DND-41 (cell line): ENCODE data around the gene ADCY1.

ENCODE experiments used
- ATAC-seq: fragments of 200-7000 bp; cut with Tn5 transposase; 3 replicates; pipeline ENCODE4 v1.9.1; 2021; ENCODE audit warnings: low read depth; ENCODE audit not compliant: insufficient read depth
- DNase-seq: peaks from one replicate; pipeline ENCODE4 v3.0.0-alpha.2; 2020
- H2AFZ ChIP-seq: 2 replicates; pipeline ENCODE4 v1.6.0; 2012; ENCODE audit warnings: low read depth, low read length
- H3K27ac ChIP-seq: 2 replicates; pipeline ENCODE4 v1.5.1; 2012; ENCODE audit warnings: low read length, inconsistent platforms
- H3K27me3 ChIP-seq: fragments of 200-600 bp; sonication (generic); 2 replicates; pipeline ENCODE4 v1.6.0; 2012; ENCODE audit warnings: low read length, mild to moderate bottlenecking, inconsistent platforms; ENCODE audit not compliant: insufficient read depth, poor library complexity
- H3K36me3 ChIP-seq: 2 replicates; pipeline ENCODE4 v1.5.1; 2012; ENCODE audit warnings: low read length, inconsistent platforms; ENCODE audit not compliant: insufficient read depth
- H3K4me1 ChIP-seq: 2 replicates; pipeline ENCODE4 v1.5.1; 2012; ENCODE audit warnings: mild to moderate bottlenecking, low read length; ENCODE audit not compliant: insufficient read depth
- H3K4me2 ChIP-seq: 2 replicates; pipeline ENCODE4 v1.6.0; 2012; ENCODE audit warnings: mild to moderate bottlenecking, moderate library complexity, low read length, inconsistent platforms; ENCODE audit not compliant: insufficient read depth
- H3K4me3 ChIP-seq, 2 experiments: fragments of 200-600 bp in 1 of 2; shearing (Covaris generic) in 1 of 2; 2 replicates each; pipeline ENCODE4 v1.5.1; 2012 to 2016; ENCODE audit warnings: inconsistent platforms in 2 of 2, low read length in 2 of 2, mild to moderate bottlenecking in 2 of 2, low read depth in 1 of 2, moderate library complexity in 1 of 2
- H3K79me2 ChIP-seq: 2 replicates; pipeline ENCODE4 v1.6.0; 2012; ENCODE audit warnings: low read length, inconsistent platforms; ENCODE audit not compliant: insufficient read depth
- H3K9ac ChIP-seq: 2 replicates; pipeline ENCODE4 v1.6.0; 2012; ENCODE audit warnings: low read depth, mild to moderate bottlenecking, inconsistent platforms, low read length, moderate library complexity
- H3K9me3 ChIP-seq: 2 replicates; pipeline ENCODE4 v1.5.1; 2012; ENCODE audit warnings: low read length, moderate library complexity, mild to moderate bottlenecking, inconsistent platforms; ENCODE audit not compliant: insufficient read depth, severe bottlenecking
- H4K20me1 ChIP-seq: 2 replicates; pipeline ENCODE4 v1.6.0; 2012; ENCODE audit warnings: low read length; ENCODE audit not compliant: insufficient read depth
- CTCF ChIP-seq: IDR thresholded peaks from 2 replicates; pipeline ENCODE4 v1.5.1; 2012; ENCODE audit warnings: borderline replicate concordance, low read length, moderate library complexity, mild to moderate bottlenecking; ENCODE audit not compliant: poor library complexity, severe bottlenecking; ENCODE audit errors: extremely low read depth
- EZH2 ChIP-seq: IDR thresholded peaks from 3 replicates; pipeline ENCODE4 v1.6.1; 2012; ENCODE audit warnings: borderline replicate concordance, low read depth, mild to moderate bottlenecking, moderate library complexity, low read length, inconsistent platforms; ENCODE audit not compliant: severe bottlenecking

Gene ADCY1

GRCh38 chr7:45593877-45594276 is 19.7 kb downstream of the ADCY1 start:
- no peak for TF ChIP-seq EZH2
- no peak for TF ChIP-seq CTCF

GRCh38 chr7:45594745-45595535 is 20.8 kb downstream of the ADCY1 start:
- ATAC-seq (no peak), DNase-seq (no peak)
- H3K79me2 ChIP-seq: no peaks in the 10 kb centered on the region
- no peak overlapping the region for H3K9ac ChIP-seq
- H3K4me3 ChIP-seq: no peak overlapping the region
- no peaks in the 10 kb centered on the region for H4K20me1 ChIP-seq
- no peak overlapping the region for H3K27ac ChIP-seq
- no peak for TF ChIP-seq EZH2
- no peak for TF ChIP-seq CTCF
- no peak overlapping the region for H3K4me2 ChIP-seq
- peaks cover 6% of the 10 kb centered on the region for H3K27me3 ChIP-seq
- H3K4me1 ChIP-seq: no peaks in the 10 kb centered on the region
- no peaks in the 10 kb centered on the region for H3K36me3 ChIP-seq
- no peaks in the 10 kb centered on the region for H3K9me3 ChIP-seq
- no peak overlapping the region for H2AFZ ChIP-seq

More at GRCh38 chr7:45593877-45594276, 19.7 kb downstream of the ADCY1 start:
- no peak for ATAC-seq
- Histone ChIP-seq H3K79me2 (no peaks in the 10 kb centered on the region), H3K4me1 (no peaks in the 10 kb centered on the region), H3K36me3 (no peaks in the 10 kb centered on the region), H3K9me3 (no peaks in the 10 kb centered on the region), H2AFZ (no peak overlapping the region), H3K27me3 (peaks cover 6% of the 10 kb centered on the region), H3K27ac (no peak overlapping the region), H4K20me1 (no peaks in the 10 kb centered on the region), H3K9ac (no peak overlapping the region), H3K4me2 (no peak overlapping the region), H3K4me3 (no peak overlapping the region)
- no peak for DNase-seq

GRCh38 chr7:45595809-45596664 is 21.9 kb downstream of the ADCY1 start:
- TF ChIP-seq EZH2 (no peak), CTCF (no peak)

More at GRCh38 chr7:45595809-45596664, 21.9 kb downstream of the ADCY1 start:
- Histone ChIP-seq H4K20me1 (no peaks in the 10 kb centered on the region), H2AFZ (no peak overlapping the region), H3K4me1 (no peaks in the 10 kb centered on the region), H3K27ac (no peak overlapping the region), H3K4me3 (no peak overlapping the region), H3K4me2 (no peak overlapping the region), H3K79me2 (no peaks in the 10 kb centered on the region), H3K9me3 (no peaks in the 10 kb centered on the region), H3K36me3 (no peaks in the 10 kb centered on the region), H3K27me3 (peaks cover 2% of the 10 kb centered on the region), H3K9ac (no peak overlapping the region)
- ATAC-seq: no peak
- DNase-seq: no peak
